ENCODE measurements around the gene ZNF775. TPM values are rescaled to one million over a fixed set of nuclear protein-coding genes. Genes with fewer than 3 reads are reported as not detected.

Gene ZNF775
- total and polyA plus RNA-seq, 2 of the 13 experiments (the other 11 are each of a cell fraction or from before 2014, with no cell fraction given): 3.1 to 3.2 TPM

GRCh38 chr7:150380463-150380862 is 1.3 kb downstream of the ZNF775 start:
- H2AFZ ChIP-seq (ENCODE audit: low read length): no peak overlapping the region
- intact Hi-C loops (cut with micrococcal nuclease; ENCODE audit: unreplicated experiment): no loop called here
- H3K4me2 ChIP-seq (ENCODE audit: low read depth, low read length): peak overlapping the region; percentile 90
- TF ChIP-seq REXO4 (CRISPR knock-in tag; IDR thresholded peaks at IDR 0.05; ENCODE audit: borderline replicate concordance) (no peak), FIP1L1 (IDR thresholded peaks at IDR 0.05; ENCODE audit: borderline replicate concordance, insufficient read depth, low read depth, low read length) (no peak), ZNF577 (CRISPR knock-in tag; IDR thresholded peaks at IDR 0.05; ENCODE audit: borderline replicate concordance, low read depth) (no peak), ZSCAN20 (CRISPR knock-in tag; IDR thresholded peaks at IDR 0.05; ENCODE audit: borderline replicate concordance) (no peak), ZNF891 (CRISPR knock-in tag; IDR thresholded peaks at IDR 0.05) (no peak), PCBP1 (IDR thresholded peaks at IDR 0.05; ENCODE audit: borderline replicate concordance, low read depth, low read length) (no peak), ZNF451 (CRISPR knock-in tag; IDR thresholded peaks at IDR 0.05) (no peak), IKZF5 (CRISPR knock-in tag; IDR thresholded peaks at IDR 0.05) (no peak), ARNTL (CRISPR knock-in tag; IDR thresholded peaks at IDR 0.05) (no peak), KAT2B (IDR thresholded peaks at IDR 0.05; ENCODE audit: borderline replicate concordance, low read depth, low read length) (no peak), CTCF (CRISPR knock-in tag; IDR thresholded peaks at IDR 0.05) (no peak), TBX3 (IDR thresholded peaks at IDR 0.05; ENCODE audit: borderline replicate concordance) (no peak)
- TF ChIP-seq, protein P1, sequence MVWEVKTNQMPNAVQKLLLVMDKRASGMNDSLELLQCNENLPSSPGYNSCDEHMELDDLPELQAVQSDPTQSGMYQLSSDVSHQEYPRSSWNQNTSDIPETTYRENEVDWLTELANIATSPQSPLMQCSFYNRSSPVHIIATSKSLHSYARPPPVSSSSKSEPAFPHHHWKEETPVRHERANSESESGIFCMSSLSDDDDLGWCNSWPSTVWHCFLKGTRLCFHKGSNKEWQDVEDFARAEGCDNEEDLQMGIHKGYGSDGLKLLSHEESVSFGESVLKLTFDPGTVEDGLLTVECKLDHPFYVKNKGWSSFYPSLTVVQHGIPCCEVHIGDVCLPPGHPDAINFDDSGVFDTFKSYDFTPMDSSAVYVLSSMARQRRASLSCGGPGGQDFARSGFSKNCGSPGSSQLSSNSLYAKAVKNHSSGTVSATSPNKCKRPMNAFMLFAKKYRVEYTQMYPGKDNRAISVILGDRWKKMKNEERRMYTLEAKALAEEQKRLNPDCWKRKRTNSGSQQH (CRISPR knock-in tag; IDR thresholded peaks at IDR 0.05; ENCODE audit: low read depth): no peak
- TF ChIP-seq, protein P2, sequence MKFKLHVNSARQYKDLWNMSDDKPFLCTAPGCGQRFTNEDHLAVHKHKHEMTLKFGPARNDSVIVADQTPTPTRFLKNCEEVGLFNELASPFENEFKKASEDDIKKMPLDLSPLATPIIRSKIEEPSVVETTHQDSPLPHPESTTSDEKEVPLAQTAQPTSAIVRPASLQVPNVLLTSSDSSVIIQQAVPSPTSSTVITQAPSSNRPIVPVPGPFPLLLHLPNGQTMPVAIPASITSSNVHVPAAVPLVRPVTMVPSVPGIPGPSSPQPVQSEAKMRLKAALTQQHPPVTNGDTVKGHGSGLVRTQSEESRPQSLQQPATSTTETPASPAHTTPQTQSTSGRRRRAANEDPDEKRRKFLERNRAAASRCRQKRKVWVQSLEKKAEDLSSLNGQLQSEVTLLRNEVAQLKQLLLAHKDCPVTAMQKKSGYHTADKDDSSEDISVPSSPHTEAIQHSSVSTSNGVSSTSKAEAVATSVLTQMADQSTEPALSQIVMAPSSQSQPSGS (CRISPR knock-in tag; IDR thresholded peaks at IDR 0.05): no peak
- in situ Hi-C loops (cut with HindIII; ENCODE audit: extremely low pct_ligation_motif_present, low pct_unique_long_range_greater_than_20kb): no loop called here
- H4K20me1 ChIP-seq (ENCODE audit: insufficient read depth, low read length): peaks cover 3% of the 10 kb centered on the region; the same call in 1 of the 2 replicates
- peak overlapping the region; percentile 84 to 92 (median 92) for H3K4me3 ChIP-seq (replicated peaks in 1 of 3; ENCODE audit: insufficient read depth in 1 of 3, low read depth in 2 of 3, low read length in 3 of 3)
- no peak for DNase-seq (ENCODE audit: low spot score)
- CTCF ChIA-PET (ENCODE audit: low intra/inter-chr PET ratio, low total read pairs): no interaction called here
- H3K79me2 ChIP-seq (ENCODE audit: insufficient read depth, low read length): peaks cover 46% of the 10 kb centered on the region
- H3K9ac ChIP-seq (ENCODE audit: insufficient read depth, low read depth, low read length): peak overlapping the region; percentile 88
- peaks cover 85% of the 10 kb centered on the region for H3K4me1 ChIP-seq (ENCODE audit: insufficient read depth, low read length)
- no peaks in the 10 kb centered on the region for H3K36me3 ChIP-seq (replicated peaks in 1 of 2; ENCODE audit: control insufficient read depth in 1 of 2, insufficient read depth in 2 of 2, low read length in 2 of 2)
- no peak for ATAC-seq
- H3K27ac ChIP-seq (ENCODE audit: extremely low read length, insufficient read depth, low read length): no peak overlapping the region
- WGBS (ENCODE audit: low lambda C conversion rate): 80% methylated on average over 11 of the region's 11 CpGs
- FAIRE-seq: no peak
- POLR2A ChIA-PET: interaction anchor here (0.8 to 4.7 kb wide), 4 partner anchors 8 to 25 kb away, joined by 3 to 107 read pairs (median 5); partner anchors contain the start of gene REPIN1
- no peaks in the 10 kb centered on the region for H3K27me3 ChIP-seq (ENCODE audit: control insufficient read depth in 1 of 2, insufficient read depth in 2 of 2, low read length in 2 of 2)
- H3K9me3 ChIP-seq (ENCODE audit: low read length): no peaks in the 10 kb centered on the region
- BruUV-seq (replicated peaks): no TSS peak
